GM23338 (cell line): ENCODE results near the gene FAM98C.

Experiments
- EZH2 ChIP-seq: fragments of 200-600 bp; sonication (generic); IDR thresholded peaks from one replicate; pipeline ENCODE4 v1.8.0; 2017; ENCODE audit warnings: antibody characterized with exemption, mild to moderate bottlenecking, low read depth; ENCODE audit not compliant: unreplicated experiment
- EZH2phosphoT487 ChIP-seq: fragments of 200-600 bp; sonication (generic); IDR thresholded peaks from one replicate; pipeline ENCODE4 v1.8.1; 2018; ENCODE audit warnings: antibody characterized with exemption; ENCODE audit not compliant: unreplicated experiment
- JUNB ChIP-seq: IDR thresholded peaks from one replicate; pipeline ENCODE4 v1.6.1; 2016; ENCODE audit warnings: antibody characterized with exemption; ENCODE audit not compliant: unreplicated experiment
- TF ChIP-seq, protein P1 (sequence below), 2 experiments: fragments of 200-600 bp in 1 of 2; sonication (generic) in 1 of 2; conservative IDR thresholded peaks; 2 replicates each; pipeline versions ENCODE4 v1.5.1 to v1.6.1; 2016 to 2017; ENCODE audit warnings: antibody characterized with exemption in 2 of 2, low read depth in 2 of 2, mild to moderate bottlenecking in 2 of 2, moderate library complexity in 1 of 2
- TF ChIP-seq, protein P2 (sequence below): IDR thresholded peaks from one replicate; pipeline ENCODE4 v1.6.1; 2018; ENCODE audit warnings: antibody characterized with exemption; ENCODE audit not compliant: unreplicated experiment

DNA sequence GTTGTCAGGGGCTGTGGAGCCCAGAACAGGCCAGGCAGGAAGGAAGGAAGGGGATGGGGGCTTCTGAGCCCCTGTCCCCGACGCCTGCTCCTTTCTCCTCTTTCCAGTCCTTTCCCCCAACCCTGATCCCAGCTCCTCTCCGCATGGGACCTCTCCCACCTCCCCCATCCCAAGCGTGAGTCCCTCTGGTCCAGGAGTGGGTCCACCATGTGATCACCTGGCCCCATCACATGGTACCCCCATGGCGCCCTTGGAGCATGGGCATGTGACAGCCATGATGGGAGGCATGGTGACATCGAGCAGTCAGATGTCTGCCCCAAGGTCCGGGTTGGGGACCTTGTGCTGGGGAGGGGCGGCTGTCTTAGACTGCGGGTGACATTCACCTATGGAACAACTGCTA is 39.8 kb downstream of the FAM98C start:
- TF ChIP-seq, protein P1, sequence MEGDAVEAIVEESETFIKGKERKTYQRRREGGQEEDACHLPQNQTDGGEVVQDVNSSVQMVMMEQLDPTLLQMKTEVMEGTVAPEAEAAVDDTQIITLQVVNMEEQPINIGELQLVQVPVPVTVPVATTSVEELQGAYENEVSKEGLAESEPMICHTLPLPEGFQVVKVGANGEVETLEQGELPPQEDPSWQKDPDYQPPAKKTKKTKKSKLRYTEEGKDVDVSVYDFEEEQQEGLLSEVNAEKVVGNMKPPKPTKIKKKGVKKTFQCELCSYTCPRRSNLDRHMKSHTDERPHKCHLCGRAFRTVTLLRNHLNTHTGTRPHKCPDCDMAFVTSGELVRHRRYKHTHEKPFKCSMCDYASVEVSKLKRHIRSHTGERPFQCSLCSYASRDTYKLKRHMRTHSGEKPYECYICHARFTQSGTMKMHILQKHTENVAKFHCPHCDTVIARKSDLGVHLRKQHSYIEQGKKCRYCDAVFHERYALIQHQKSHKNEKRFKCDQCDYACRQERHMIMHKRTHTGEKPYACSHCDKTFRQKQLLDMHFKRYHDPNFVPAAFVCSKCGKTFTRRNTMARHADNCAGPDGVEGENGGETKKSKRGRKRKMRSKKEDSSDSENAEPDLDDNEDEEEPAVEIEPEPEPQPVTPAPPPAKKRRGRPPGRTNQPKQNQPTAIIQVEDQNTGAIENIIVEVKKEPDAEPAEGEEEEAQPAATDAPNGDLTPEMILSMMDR (conservative IDR thresholded peaks at IDR 0.05; ENCODE audit: low read depth in 2 of 2) = no peak
- no peak for TF ChIP-seq EZH2
- TF ChIP-seq EZH2phosphoT487 = no peak
- TF ChIP-seq, protein P2, sequence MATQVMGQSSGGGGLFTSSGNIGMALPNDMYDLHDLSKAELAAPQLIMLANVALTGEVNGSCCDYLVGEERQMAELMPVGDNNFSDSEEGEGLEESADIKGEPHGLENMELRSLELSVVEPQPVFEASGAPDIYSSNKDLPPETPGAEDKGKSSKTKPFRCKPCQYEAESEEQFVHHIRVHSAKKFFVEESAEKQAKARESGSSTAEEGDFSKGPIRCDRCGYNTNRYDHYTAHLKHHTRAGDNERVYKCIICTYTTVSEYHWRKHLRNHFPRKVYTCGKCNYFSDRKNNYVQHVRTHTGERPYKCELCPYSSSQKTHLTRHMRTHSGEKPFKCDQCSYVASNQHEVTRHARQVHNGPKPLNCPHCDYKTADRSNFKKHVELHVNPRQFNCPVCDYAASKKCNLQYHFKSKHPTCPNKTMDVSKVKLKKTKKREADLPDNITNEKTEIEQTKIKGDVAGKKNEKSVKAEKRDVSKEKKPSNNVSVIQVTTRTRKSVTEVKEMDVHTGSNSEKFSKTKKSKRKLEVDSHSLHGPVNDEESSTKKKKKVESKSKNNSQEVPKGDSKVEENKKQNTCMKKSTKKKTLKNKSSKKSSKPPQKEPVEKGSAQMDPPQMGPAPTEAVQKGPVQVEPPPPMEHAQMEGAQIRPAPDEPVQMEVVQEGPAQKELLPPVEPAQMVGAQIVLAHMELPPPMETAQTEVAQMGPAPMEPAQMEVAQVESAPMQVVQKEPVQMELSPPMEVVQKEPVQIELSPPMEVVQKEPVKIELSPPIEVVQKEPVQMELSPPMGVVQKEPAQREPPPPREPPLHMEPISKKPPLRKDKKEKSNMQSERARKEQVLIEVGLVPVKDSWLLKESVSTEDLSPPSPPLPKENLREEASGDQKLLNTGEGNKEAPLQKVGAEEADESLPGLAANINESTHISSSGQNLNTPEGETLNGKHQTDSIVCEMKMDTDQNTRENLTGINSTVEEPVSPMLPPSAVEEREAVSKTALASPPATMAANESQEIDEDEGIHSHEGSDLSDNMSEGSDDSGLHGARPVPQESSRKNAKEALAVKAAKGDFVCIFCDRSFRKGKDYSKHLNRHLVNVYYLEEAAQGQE = no peak
- TF ChIP-seq JUNB = no peak
